Mesodermal cell (in vitro differentiated cells): ENCODE measurements around the gene LYPD4.

ENCODE experiments used
- H3K27ac ChIP-seq: 2 replicates; pipeline ENCODE4 v1.7.0; 2013; ENCODE audit warnings: mild to moderate bottlenecking, low read depth, low read length, moderate library complexity; ENCODE audit not compliant: severe bottlenecking
- H3K36me3 ChIP-seq: 2 replicates; pipeline ENCODE4 v1.7.1; 2013; ENCODE audit warnings: mild to moderate bottlenecking, low read length, moderate library complexity; ENCODE audit not compliant: control insufficient read depth, insufficient read depth
- H3K4me1 ChIP-seq: one replicate; pipeline ENCODE4 v1.7.1; 2013; ENCODE audit warnings: mild to moderate bottlenecking, low read length; ENCODE audit not compliant: insufficient read depth, control insufficient read depth, poor library complexity, severe bottlenecking
- H3K4me3 ChIP-seq: 2 replicates; pipeline ENCODE4 v1.7.0; 2013; ENCODE audit warnings: low read length, control low read depth, mild to moderate bottlenecking; ENCODE audit not compliant: insufficient read depth, poor library complexity, severe bottlenecking; ENCODE audit errors: extremely low read depth
- H3K9me3 ChIP-seq: 2 replicates; pipeline ENCODE4 v1.7.1; 2013; ENCODE audit warnings: mild to moderate bottlenecking, low read length, moderate library complexity; ENCODE audit not compliant: control insufficient read depth
- WGBS, 2 experiments: methylation state at CpG; one replicate each; pipeline ENCODE4 v1.1.5; 2013; ENCODE audit warnings: missing lambda C conversion rate in 2 of 2; ENCODE audit not compliant: insufficient coverage in 2 of 2; 5-methylcytosine and 5-hydroxymethylcytosine counted together

Gene LYPD4

GRCh38 chr19:41811981-41812380 lies 32.5 kb downstream of the LYPD4 start:
- no peak overlapping the region for H3K27ac ChIP-seq
- 80% methylated on average over 1 of the region's 3 CpGs for WGBS, 2 experiments
- no peaks in the 10 kb centered on the region for H3K36me3 ChIP-seq
- H3K9me3 ChIP-seq = no peaks in the 10 kb centered on the region
- H3K4me1 ChIP-seq = no peaks in the 10 kb centered on the region
- no peak overlapping the region for H3K4me3 ChIP-seq

GRCh38 chr19:41811036-41811435 lies 33.4 kb downstream of the LYPD4 start:
- no peaks in the 10 kb centered on the region for H3K9me3 ChIP-seq
- whole genome bisulfite sequencing, 2 experiments = 50% methylated on average over 2 of the region's 3 CpGs
- H3K27ac ChIP-seq = no peak overlapping the region
- H3K4me1 ChIP-seq = no peaks in the 10 kb centered on the region
- no peak overlapping the region for H3K4me3 ChIP-seq
- H3K36me3 ChIP-seq = no peaks in the 10 kb centered on the region

GRCh38 chr19:41810301-41810700 lies 34.2 kb downstream of the LYPD4 start:
- H3K4me3 ChIP-seq = no peak overlapping the region
- H3K27ac ChIP-seq = no peak overlapping the region
- no peaks in the 10 kb centered on the region for H3K9me3 ChIP-seq
- no peaks in the 10 kb centered on the region for H3K4me1 ChIP-seq
- no peaks in the 10 kb centered on the region for H3K36me3 ChIP-seq
- WGBS, 2 experiments = 68 to 78% methylated on average over 2 to 4 of the region's 4 CpGs

- H3K27ac ChIP-seq = no peak overlapping the region
- no peaks in the 10 kb centered on the region for H3K4me1 ChIP-seq
- no peaks in the 10 kb centered on the region for H3K9me3 ChIP-seq
- H3K4me3 ChIP-seq = no peak overlapping the region
- H3K36me3 ChIP-seq = no peaks in the 10 kb centered on the region
- 73 to 100% methylated on average over 3 to 14 of the region's 16 CpGs for WGBS, 2 experiments
Observed at GRCh38 chr19:41808663-41809566, 35.6 kb downstream of the LYPD4 start.

GRCh38 chr19:41807176-41807575 lies 37.3 kb downstream of the LYPD4 start:
- Histone ChIP-seq H3K4me1 (no peaks in the 10 kb centered on the region), H3K27ac (no peak overlapping the region), H3K9me3 (no peaks in the 10 kb centered on the region), H3K36me3 (no peaks in the 10 kb centered on the region), H3K4me3 (no peak overlapping the region)
- 89 to 90% methylated on average over 3 of the region's 3 CpGs for WGBS, 2 experiments

- Histone ChIP-seq H3K36me3 (no peaks in the 10 kb centered on the region), H3K9me3 (no peaks in the 10 kb centered on the region), H3K4me3 (no peak overlapping the region), H3K27ac (no peak overlapping the region), H3K4me1 (no peaks in the 10 kb centered on the region)
- 83 to 89% methylated on average over 1 to 2 of the region's 3 CpGs for WGBS, 2 experiments
Observed at GRCh38 chr19:41804336-41804735, 40.1 kb downstream of the LYPD4 start.

GRCh38 chr19:41802770-41803169 lies 41.7 kb downstream of the LYPD4 start:
- 33 to 74% methylated on average over 1 to 2 of the region's 2 CpGs for WGBS, 2 experiments
- no peak overlapping the region for H3K4me3 ChIP-seq
- H3K27ac ChIP-seq = no peak overlapping the region

GRCh38 chr19:41801792-41802211 lies 42.7 kb downstream of the LYPD4 start:
- WGBS, 2 experiments = 40 to 60% methylated on average over 1 to 2 of the region's 2 CpGs
- Histone ChIP-seq H3K4me1 (no peaks in the 10 kb centered on the region), H3K36me3 (no peaks in the 10 kb centered on the region), H3K9me3 (no peaks in the 10 kb centered on the region), H3K27ac (no peak overlapping the region), H3K4me3 (no peak overlapping the region)

More at GRCh38 chr19:41802770-41803169, 41.7 kb downstream of the LYPD4 start:
- no peaks in the 10 kb centered on the region for H3K36me3 ChIP-seq
- no peaks in the 10 kb centered on the region for H3K4me1 ChIP-seq
- no peaks in the 10 kb centered on the region for H3K9me3 ChIP-seq

- no peaks in the 10 kb centered on the region for H3K36me3 ChIP-seq
- 59 to 73% methylated on average over 1 to 2 of the region's 4 CpGs for WGBS, 2 experiments
- no peaks in the 10 kb centered on the region for H3K4me1 ChIP-seq
- H3K9me3 ChIP-seq = no peaks in the 10 kb centered on the region
- H3K4me3 ChIP-seq = no peak overlapping the region
- H3K27ac ChIP-seq = no peak overlapping the region
Observed at GRCh38 chr19:41801031-41801430, 43.5 kb downstream of the LYPD4 start.

GRCh38 chr19:41799444-41800000 lies 45.0 kb downstream of the LYPD4 start:
- Histone ChIP-seq H3K4me1 (no peaks in the 10 kb centered on the region), H3K27ac (no peak overlapping the region), H3K9me3 (no peaks in the 10 kb centered on the region), H3K4me3 (no peak overlapping the region), H3K36me3 (no peaks in the 10 kb centered on the region)
- 61 to 80% methylated on average over 3 to 6 of the region's 9 CpGs for WGBS, 2 experiments

GRCh38 chr19:41796901-41797300 lies 47.6 kb downstream of the LYPD4 start:
- H3K9me3 ChIP-seq = no peaks in the 10 kb centered on the region
- no CpG with 5 or more reads among the region's 1 CpG for WGBS, 2 experiments
- H3K4me1 ChIP-seq = no peaks in the 10 kb centered on the region
- no peak overlapping the region for H3K4me3 ChIP-seq
- no peaks in the 10 kb centered on the region for H3K36me3 ChIP-seq
- no peak overlapping the region for H3K27ac ChIP-seq
